Measurements from ENCODE around the gene KCTD8.

- TF ChIP-seq CTCF (IDR thresholded peaks at IDR 0.05) (no peak), POLR2A (IDR thresholded peaks at IDR 0.05) (no peak)
Measured at GRCh38 chr4:44487341-44487740, 38.7 kb upstream of the KCTD8 start.

Data from right lobe of liver (tissue), 4 donors.